Mesothelial cell of epicardium (in vitro differentiated cells): ENCODE data around the gene GHDC. TPM values are rescaled to one million over a fixed set of nuclear protein-coding genes. Genes with fewer than 3 reads are reported as not detected.
A peak's percentile ranks its signal among the peaks of the same experiment; 100 is the strongest.

Experiments
- DNase-seq, 2 experiments: peaks; one replicate each; pipeline ENCODE4 v3.0.0; 2021; ENCODE audit warnings: low spot score in 2 of 2; ENCODE audit not compliant: unreplicated experiment in 2 of 2
- H3K27ac Mint-ChIP-seq: 2 replicates; pipeline ENCODE4 v1.8.0; 2021; ENCODE audit warnings: mixed read lengths
- H3K27me3 Mint-ChIP-seq: 2 replicates; pipeline ENCODE4 v1.8.0; 2021; ENCODE audit warnings: low read depth, mixed read lengths
- H3K36me3 Mint-ChIP-seq: 2 replicates; pipeline ENCODE4 v1.8.0; 2021; ENCODE audit warnings: mixed read lengths
- H3K4me1 Mint-ChIP-seq: 2 replicates; pipeline ENCODE4 v1.8.0; 2021; ENCODE audit warnings: mixed read lengths
- H3K4me3 Mint-ChIP-seq: 2 replicates; pipeline ENCODE4 v1.8.0; 2021; ENCODE audit warnings: mild to moderate bottlenecking, moderate library complexity, mixed read lengths
- H3K9me3 Mint-ChIP-seq: 2 replicates; pipeline ENCODE4 v1.8.0; 2021; ENCODE audit warnings: mixed read lengths
- CTCF ChIP-seq: fragments of 200-600 bp; sonication (generic); IDR thresholded peaks from one replicate; pipeline ENCODE4 v1.5.0; 2021; ENCODE audit warnings: antibody characterized with exemption; ENCODE audit not compliant: unreplicated experiment
- total RNA-seq: library from RNA; stranded (reverse); gene quantifications from 3 replicates; pipeline ENCODE4 v1.2.1, GENCODE V29; 2021

GHDC gene
- total RNA-seq, 1 donor from 2014 or later: 9.2 TPM

- peak in 1 of 2 experiments; percentile 61 for DNase-seq
- Mint-ChIP-seq H3K9me3 (no peaks in the 10 kb centered on the region), H3K36me3 (no peaks in the 10 kb centered on the region), H3K4me3 (no peak overlapping the region), H3K4me1 (peaks cover 25% of the 10 kb centered on the region), H3K27ac (no peak overlapping the region), H3K27me3 (peaks cover 11% of the 10 kb centered on the region)
- no peak for TF ChIP-seq CTCF
Observed at GRCh38 chr17:42171831-42172230, 22.5 kb downstream of the GHDC start.

GRCh38 chr17:42169351-42169750, 24.9 kb downstream of the GHDC start:
- Mint-ChIP-seq H3K36me3 (no peaks in the 10 kb centered on the region), H3K4me3 (no peak overlapping the region), H3K27ac (no peak overlapping the region), H3K9me3 (no peaks in the 10 kb centered on the region), H3K27me3 (no peaks in the 10 kb centered on the region), H3K4me1 (peaks cover 25% of the 10 kb centered on the region)
- no peak for DNase-seq
- TF ChIP-seq CTCF: no peak

GRCh38 chr17:42167807-42168206, 26.5 kb downstream of the GHDC start:
- Mint-ChIP-seq H3K27ac (no peak overlapping the region), H3K9me3 (no peaks in the 10 kb centered on the region), H3K4me3 (no peak overlapping the region), H3K27me3 (no peaks in the 10 kb centered on the region), H3K36me3 (no peaks in the 10 kb centered on the region), H3K4me1 (peaks cover 19% of the 10 kb centered on the region)
- DNase-seq: no peak
- no peak for TF ChIP-seq CTCF

GRCh38 chr17:42166196-42166763, 28.0 kb downstream of the GHDC start:
- no peaks in the 10 kb centered on the region for H3K27me3 Mint-ChIP-seq
- H3K27ac Mint-ChIP-seq: no peak overlapping the region
- peaks cover 6% of the 10 kb centered on the region for H3K4me1 Mint-ChIP-seq
- no peak for TF ChIP-seq CTCF
- H3K9me3 Mint-ChIP-seq: no peaks in the 10 kb centered on the region
- H3K36me3 Mint-ChIP-seq: no peaks in the 10 kb centered on the region
- no peak overlapping the region for H3K4me3 Mint-ChIP-seq
- no peak for DNase-seq

- no peak for DNase-seq
- TF ChIP-seq CTCF: no peak
- no peak overlapping the region for H3K27ac Mint-ChIP-seq
- H3K27me3 Mint-ChIP-seq: no peaks in the 10 kb centered on the region
- H3K4me1 Mint-ChIP-seq: peaks cover 4% of the 10 kb centered on the region
- H3K9me3 Mint-ChIP-seq: no peaks in the 10 kb centered on the region
- no peaks in the 10 kb centered on the region for H3K36me3 Mint-ChIP-seq
- no peak overlapping the region for H3K4me3 Mint-ChIP-seq
Observed at GRCh38 chr17:42165751-42166150, 28.5 kb downstream of the GHDC start.
